Activated B cell treated with CpG ODN at 0.5 μM for 24 hours (primary cell): ENCODE results near the gene TNFRSF21. TPM values are rescaled to one million over a fixed set of nuclear protein-coding genes. Genes with fewer than 3 reads are reported as not detected.
"Not testable (repeated sequence)": the region's sequence is repeated elsewhere in the genome, so short reads cannot be mapped to it uniquely, and the experiment has no call there.

Source experiments
- ATAC-seq: fragments of 200-7000 bp; cut with Tn5 transposase; one replicate; pipeline ENCODE4 v1.10.0; 2021; ENCODE audit warnings: low read depth, mild to moderate bottlenecking, moderate library complexity
- CTCF ChIA-PET: fragments of 350-600 bp; sonication (Branson Sonifier 250); formaldehyde crosslinking; loops from one replicate; lab custom pipeline; 2021; ENCODE audit warnings: antibody characterized with exemption; lab: Charles Lee
- POLR2A ChIA-PET: fragments of 350-600 bp; sonication (Branson Sonifier 250); formaldehyde crosslinking; loops from one replicate; lab custom pipeline; 2021; ENCODE audit warnings: antibody characterized with exemption; lab: Charles Lee
- DNase-seq: peaks from one replicate; pipeline ENCODE4 v3.0.0; 2022
- H3K27ac Mint-ChIP-seq: one replicate; pipeline ENCODE4 v1.8.0; 2020; ENCODE audit warnings: mixed read lengths
- H3K27me3 Mint-ChIP-seq: one replicate; pipeline ENCODE4 v1.8.0; 2021; ENCODE audit warnings: mixed read lengths
- H3K36me3 Mint-ChIP-seq: one replicate; pipeline ENCODE4 v1.8.0; 2021; ENCODE audit warnings: low read depth, mixed read lengths
- H3K4me1 Mint-ChIP-seq: one replicate; pipeline ENCODE4 v1.8.0; 2021; ENCODE audit warnings: mixed read lengths
- H3K4me3 Mint-ChIP-seq: one replicate; pipeline ENCODE4 v1.8.0; 2020; ENCODE audit warnings: mild to moderate bottlenecking, mixed read lengths
- H3K9me3 Mint-ChIP-seq: one replicate; pipeline ENCODE4 v1.8.0; 2020; ENCODE audit warnings: mixed read lengths
- intact Hi-C: fragments of 100-400 bp; cut with micrococcal nuclease; formaldehyde crosslinking; loops from one replicate; pipeline ENCODE4 v1.15.1; 2024
- total RNA-seq: library from RNA; stranded (reverse); gene quantifications from 2 replicates; pipeline ENCODE4 v1.2.3, GENCODE V29; 2022
- TF ChIP-seq, protein P1 (sequence below): fragments of 200-600 bp; IDR thresholded peaks from one replicate; pipeline ENCODE4 v1.8.0; 2022; ENCODE audit warnings: antibody characterized with exemption, mild to moderate bottlenecking

Gene TNFRSF21
- total RNA-seq, 1 donor from 2014 or later = 1.0 TPM

DNA sequence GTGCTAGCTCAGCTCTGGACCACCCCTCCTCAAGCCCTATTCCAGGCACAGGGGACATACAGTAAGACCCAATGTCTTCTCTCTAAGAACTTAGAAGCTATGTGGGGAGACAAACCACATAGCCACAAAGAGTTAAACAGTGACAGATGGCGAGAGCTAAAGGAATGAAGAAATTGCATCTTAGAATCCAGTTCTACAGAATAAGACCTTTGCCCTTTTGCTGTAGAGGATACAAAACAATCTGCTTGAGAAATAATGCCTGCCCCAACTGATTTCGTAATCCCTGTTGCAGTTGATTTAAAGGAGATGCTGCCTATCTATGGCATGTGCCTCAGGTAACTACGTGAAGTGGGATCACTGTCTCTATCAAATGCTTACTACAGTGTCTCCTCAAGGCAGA is 31.2 kb downstream of the TNFRSF21 start:
- ChIA-PET POLR2A (no interaction called here), CTCF (no interaction called here)
- no peak for DNase-seq

GRCh38 chr6:47277702-47278101 is 32.0 kb downstream of the TNFRSF21 start:
- ChIA-PET CTCF (no interaction called here), POLR2A (no interaction called here)
- intact Hi-C loops = no loop called here
- Mint-ChIP-seq H3K36me3 (no peaks in the 10 kb centered on the region), H3K4me3 (no peak overlapping the region), H3K27ac (no peak overlapping the region), H3K9me3 (no peaks in the 10 kb centered on the region), H3K27me3 (no peaks in the 10 kb centered on the region), H3K4me1 (no peaks in the 10 kb centered on the region)
- ATAC-seq (no peak), DNase-seq (no peak)
- TF ChIP-seq, protein P1, sequence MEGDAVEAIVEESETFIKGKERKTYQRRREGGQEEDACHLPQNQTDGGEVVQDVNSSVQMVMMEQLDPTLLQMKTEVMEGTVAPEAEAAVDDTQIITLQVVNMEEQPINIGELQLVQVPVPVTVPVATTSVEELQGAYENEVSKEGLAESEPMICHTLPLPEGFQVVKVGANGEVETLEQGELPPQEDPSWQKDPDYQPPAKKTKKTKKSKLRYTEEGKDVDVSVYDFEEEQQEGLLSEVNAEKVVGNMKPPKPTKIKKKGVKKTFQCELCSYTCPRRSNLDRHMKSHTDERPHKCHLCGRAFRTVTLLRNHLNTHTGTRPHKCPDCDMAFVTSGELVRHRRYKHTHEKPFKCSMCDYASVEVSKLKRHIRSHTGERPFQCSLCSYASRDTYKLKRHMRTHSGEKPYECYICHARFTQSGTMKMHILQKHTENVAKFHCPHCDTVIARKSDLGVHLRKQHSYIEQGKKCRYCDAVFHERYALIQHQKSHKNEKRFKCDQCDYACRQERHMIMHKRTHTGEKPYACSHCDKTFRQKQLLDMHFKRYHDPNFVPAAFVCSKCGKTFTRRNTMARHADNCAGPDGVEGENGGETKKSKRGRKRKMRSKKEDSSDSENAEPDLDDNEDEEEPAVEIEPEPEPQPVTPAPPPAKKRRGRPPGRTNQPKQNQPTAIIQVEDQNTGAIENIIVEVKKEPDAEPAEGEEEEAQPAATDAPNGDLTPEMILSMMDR = no peak

More for the DNA sequence above, 31.2 kb downstream of the TNFRSF21 start:
- no peaks in the 10 kb centered on the region for H3K9me3 Mint-ChIP-seq
- H3K27ac Mint-ChIP-seq = no peak overlapping the region
- TF ChIP-seq, protein P1 = no peak
- no peaks in the 10 kb centered on the region for H3K36me3 Mint-ChIP-seq
- ATAC-seq = no peak
- intact Hi-C loops = no loop called here
- no peaks in the 10 kb centered on the region for H3K27me3 Mint-ChIP-seq
- H3K4me1 Mint-ChIP-seq = no peaks in the 10 kb centered on the region
- H3K4me3 Mint-ChIP-seq = no peak overlapping the region

DNA sequence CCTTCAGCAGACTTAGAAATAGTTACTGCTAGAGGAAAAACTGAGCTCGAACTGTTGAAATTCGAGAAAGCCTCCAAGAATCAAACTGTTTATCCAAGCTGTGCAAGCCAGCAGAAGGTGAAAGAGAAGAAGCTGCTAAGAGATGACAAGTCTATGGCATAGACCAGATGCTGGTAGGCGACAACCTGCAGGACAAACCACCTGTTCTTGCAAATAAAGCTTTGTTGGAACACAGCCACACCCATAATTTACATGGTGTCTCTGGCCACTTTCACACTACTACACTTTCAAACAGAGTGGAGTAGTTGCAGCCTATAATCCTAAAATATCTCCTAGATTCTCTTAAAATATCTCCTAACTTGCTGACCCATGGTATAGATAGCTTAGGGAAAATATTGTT is 33.3 kb downstream of the TNFRSF21 start:
- Mint-ChIP-seq H3K4me3 (no peak overlapping the region), H3K27me3 (peaks cover 3% of the 10 kb centered on the region), H3K9me3 (no peaks in the 10 kb centered on the region), H3K27ac (no peak overlapping the region), H3K36me3 (no peaks in the 10 kb centered on the region), H3K4me1 (no peaks in the 10 kb centered on the region)
- intact Hi-C loops = no loop called here
- ChIA-PET POLR2A (no interaction called here), CTCF (no interaction called here)
- ATAC-seq = no peak
- TF ChIP-seq, protein P1 = no peak
- no peak for DNase-seq

DNA sequence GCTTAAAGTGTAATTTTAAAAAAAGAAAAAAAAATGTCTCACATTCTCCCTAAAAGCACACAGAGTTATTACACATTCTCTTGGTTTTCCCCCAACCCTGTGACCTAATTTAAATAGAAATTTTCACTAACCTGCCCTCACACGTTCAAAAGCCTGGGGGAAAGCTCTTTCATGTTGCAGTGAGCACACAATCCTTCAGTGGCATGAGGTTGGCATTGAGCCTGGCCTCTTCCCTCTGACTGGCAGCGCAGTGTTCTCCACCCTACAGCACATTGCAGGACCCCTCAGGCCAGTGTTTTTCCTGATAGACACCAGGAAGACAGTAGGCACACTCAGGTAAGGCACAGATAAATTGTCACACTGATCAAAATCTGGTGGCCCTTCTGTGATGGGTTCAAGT is 34.1 kb downstream of the TNFRSF21 start:
- TF ChIP-seq, protein P1 = no peak
- ChIA-PET POLR2A (no interaction called here), CTCF (no interaction called here)
- ATAC-seq (no peak), DNase-seq (no peak)
- no peaks in the 10 kb centered on the region for H3K36me3 Mint-ChIP-seq
- intact Hi-C loops = no loop called here
- H3K27me3 Mint-ChIP-seq = peaks cover 3% of the 10 kb centered on the region
- no peaks in the 10 kb centered on the region for H3K4me1 Mint-ChIP-seq
- H3K27ac Mint-ChIP-seq = no peak overlapping the region
- H3K4me3 Mint-ChIP-seq = no peak overlapping the region
- H3K9me3 Mint-ChIP-seq = no peaks in the 10 kb centered on the region

DNA sequence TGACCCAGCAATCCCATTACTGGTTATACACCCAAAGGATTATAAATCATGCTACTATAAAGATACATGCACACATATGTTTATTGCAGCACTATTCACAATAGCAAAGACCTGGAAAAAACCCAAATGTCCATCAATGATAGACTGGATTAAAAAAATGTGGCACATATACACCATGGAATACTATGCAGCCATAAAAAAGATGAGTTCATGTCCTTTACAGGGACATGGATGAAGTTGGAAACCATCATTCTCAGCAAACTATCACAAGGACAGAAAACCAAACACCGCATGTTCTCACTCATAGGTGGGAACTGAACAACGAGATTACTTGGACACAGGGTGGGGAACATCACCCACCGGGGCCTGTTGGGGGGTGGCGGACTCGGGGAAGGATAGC is 34.6 kb downstream of the TNFRSF21 start:
- ATAC-seq, CTCF ChIA-PET, H3K27me3 Mint-ChIP-seq, H3K4me1 Mint-ChIP-seq, H3K9me3 Mint-ChIP-seq, H3K27ac Mint-ChIP-seq, POLR2A ChIA-PET, DNase-seq, intact Hi-C loops, H3K36me3 Mint-ChIP-seq, H3K4me3 Mint-ChIP-seq: not testable (repeated sequence)

- intact Hi-C loops = no loop called here
- H3K27ac Mint-ChIP-seq = no peak overlapping the region
- no peak overlapping the region for H3K4me3 Mint-ChIP-seq
- no peaks in the 10 kb centered on the region for H3K9me3 Mint-ChIP-seq
- no peaks in the 10 kb centered on the region for H3K4me1 Mint-ChIP-seq
- ChIA-PET CTCF (no interaction called here), POLR2A (no interaction called here)
- TF ChIP-seq, protein P1 = no peak
- DNase-seq (no peak), ATAC-seq (no peak)
- no peaks in the 10 kb centered on the region for H3K36me3 Mint-ChIP-seq
- H3K27me3 Mint-ChIP-seq = peaks cover 3% of the 10 kb centered on the region
These were observed 41.0 kb downstream of the TNFRSF21 start for GRCh38 chr6:47268572-47269187.
